Breast epithelium (tissue), 3 donors: ENCODE measurements around the gene SLC1A7.

Experiments used
- POLR2A ChIP-seq: fragments of 450-650 bp; IDR thresholded peaks from one replicate; pipeline ENCODE4 v1.6.1; 2016; ENCODE audit warnings: antibody characterized with exemption, mild to moderate bottlenecking, moderate library complexity
- POLR2AphosphoS5 ChIP-seq, 3 donors: sonication (generic); formaldehyde crosslinking; IDR thresholded peaks; one replicate each; pipeline ENCODE4 v1.6.1; 2017; ENCODE audit warnings: antibody characterized with exemption in 3 of 3
- TF ChIP-seq, protein P1 (sequence below), 3 donors: fragments of 450-650 bp; IDR thresholded peaks; one replicate each; pipeline ENCODE4 v1.5.1; 2016 to 2017; ENCODE audit warnings: antibody characterized with exemption in 3 of 3, mild to moderate bottlenecking in 3 of 3, moderate library complexity in 3 of 3

DNA sequence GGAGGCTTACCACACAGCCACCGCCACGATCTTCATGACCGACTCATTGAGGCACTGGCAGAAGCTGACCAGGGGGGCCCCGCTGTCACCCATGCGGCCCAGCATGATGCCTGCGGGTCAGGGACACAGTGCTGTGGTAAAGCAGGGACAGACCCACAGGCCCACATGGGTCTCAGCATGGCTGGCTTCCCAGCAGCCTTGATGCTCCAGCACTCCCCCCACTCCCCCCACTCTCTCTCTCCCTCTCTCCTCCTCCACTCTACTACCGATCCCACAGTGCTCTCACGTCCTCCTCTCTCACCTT is 49.0 kb downstream of the SLC1A7 start:
- TF ChIP-seq, protein P1, sequence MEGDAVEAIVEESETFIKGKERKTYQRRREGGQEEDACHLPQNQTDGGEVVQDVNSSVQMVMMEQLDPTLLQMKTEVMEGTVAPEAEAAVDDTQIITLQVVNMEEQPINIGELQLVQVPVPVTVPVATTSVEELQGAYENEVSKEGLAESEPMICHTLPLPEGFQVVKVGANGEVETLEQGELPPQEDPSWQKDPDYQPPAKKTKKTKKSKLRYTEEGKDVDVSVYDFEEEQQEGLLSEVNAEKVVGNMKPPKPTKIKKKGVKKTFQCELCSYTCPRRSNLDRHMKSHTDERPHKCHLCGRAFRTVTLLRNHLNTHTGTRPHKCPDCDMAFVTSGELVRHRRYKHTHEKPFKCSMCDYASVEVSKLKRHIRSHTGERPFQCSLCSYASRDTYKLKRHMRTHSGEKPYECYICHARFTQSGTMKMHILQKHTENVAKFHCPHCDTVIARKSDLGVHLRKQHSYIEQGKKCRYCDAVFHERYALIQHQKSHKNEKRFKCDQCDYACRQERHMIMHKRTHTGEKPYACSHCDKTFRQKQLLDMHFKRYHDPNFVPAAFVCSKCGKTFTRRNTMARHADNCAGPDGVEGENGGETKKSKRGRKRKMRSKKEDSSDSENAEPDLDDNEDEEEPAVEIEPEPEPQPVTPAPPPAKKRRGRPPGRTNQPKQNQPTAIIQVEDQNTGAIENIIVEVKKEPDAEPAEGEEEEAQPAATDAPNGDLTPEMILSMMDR (IDR thresholded peaks at IDR 0.05): no peak
- TF ChIP-seq POLR2A: no peak
- no peak for TF ChIP-seq POLR2AphosphoS5 (IDR thresholded peaks at IDR 0.05)
